Measurements from ENCODE around the gene TOGARAM1. TPM values are rescaled to one million over a fixed set of nuclear protein-coding genes. Genes with fewer than 3 reads are reported as not detected.
A peak's percentile ranks its signal among the peaks of the same experiment; 100 is the strongest.
"Not testable (repeated sequence)": the region's sequence is repeated elsewhere in the genome, so short reads cannot be mapped to it uniquely, and the experiment has no call there.

The TOGARAM1 gene
- total RNA-seq, 2 donors from 2014 or later = 11.0 to 11.5 TPM

GRCh38 chr14:45073231-45073879 lies 111.4 kb downstream of the TOGARAM1 start:
- Mint-ChIP-seq H3K4me1 (ENCODE audit: low read depth in 2 of 2) (no peaks in the 10 kb centered on the region), H3K4me3 (no peak overlapping the region), H3K9me3 (no peaks in the 10 kb centered on the region), H3K36me3 (no peaks in the 10 kb centered on the region), H3K27me3 (no peaks in the 10 kb centered on the region), H3K27ac (no peak overlapping the region)
- no peak for ATAC-seq
- no peak for DNase-seq (ENCODE audit: low spot score)

- no peak overlapping the region for H3K27ac Mint-ChIP-seq
- no peak for ATAC-seq
- no peaks in the 10 kb centered on the region for H3K9me3 Mint-ChIP-seq
- peaks cover 0 to 3% of the 10 kb centered on the region in 2 donors for H3K4me1 Mint-ChIP-seq (ENCODE audit: low read depth in 2 of 2)
- H3K36me3 Mint-ChIP-seq = no peaks in the 10 kb centered on the region
- no peak for DNase-seq (ENCODE audit: low spot score)
- H3K4me3 Mint-ChIP-seq = no peak overlapping the region
- no peaks in the 10 kb centered on the region for H3K27me3 Mint-ChIP-seq
Measured at GRCh38 chr14:45078323-45078722, 116.3 kb downstream of the TOGARAM1 start.

GRCh38 chr14:45080416-45080968 lies 118.5 kb downstream of the TOGARAM1 start:
- peaks cover 8 to 15% of the 10 kb centered on the region in 2 donors for H3K4me1 Mint-ChIP-seq (ENCODE audit: low read depth in 2 of 2)
- not testable (repeated sequence) for H3K4me3 Mint-ChIP-seq; H3K36me3 Mint-ChIP-seq; ATAC-seq; H3K27me3 Mint-ChIP-seq; DNase-seq (ENCODE audit: low spot score); H3K27ac Mint-ChIP-seq; H3K9me3 Mint-ChIP-seq

GRCh38 chr14:45081096-45081495 lies 119.1 kb downstream of the TOGARAM1 start:
- DNase-seq (ENCODE audit: low spot score); H3K9me3 Mint-ChIP-seq; ATAC-seq; H3K27me3 Mint-ChIP-seq; H3K4me3 Mint-ChIP-seq; H3K27ac Mint-ChIP-seq; H3K36me3 Mint-ChIP-seq: not testable (repeated sequence)
- H3K4me1 Mint-ChIP-seq (ENCODE audit: low read depth in 2 of 2) = peaks cover 8 to 20% of the 10 kb centered on the region in 2 donors

GRCh38 chr14:45082420-45082819 lies 120.4 kb downstream of the TOGARAM1 start:
- Mint-ChIP-seq H3K27ac (peak overlapping the region in 1 of 2 donors; percentile 94), H3K9me3 (no peaks in the 10 kb centered on the region), H3K4me3 (peak overlapping the region; percentile 90), H3K36me3 (no peaks in the 10 kb centered on the region), H3K27me3 (no peaks in the 10 kb centered on the region), H3K4me1 (ENCODE audit: low read depth in 2 of 2) (peaks cover 15 to 32% of the 10 kb centered on the region in 2 donors)
- no peak for DNase-seq (ENCODE audit: low spot score)
- no peak for ATAC-seq

GRCh38 chr14:45083617-45083975 lies 121.6 kb downstream of the TOGARAM1 start:
- H3K27ac Mint-ChIP-seq = peak overlapping the region; percentile 91 to 94
- no peaks in the 10 kb centered on the region for H3K9me3 Mint-ChIP-seq
- ATAC-seq (no peak), DNase-seq (ENCODE audit: low spot score) (no peak)
- peaks cover 23 to 41% of the 10 kb centered on the region in 2 donors for H3K4me1 Mint-ChIP-seq (ENCODE audit: low read depth in 2 of 2)
- no peaks in the 10 kb centered on the region for H3K36me3 Mint-ChIP-seq
- H3K27me3 Mint-ChIP-seq = no peaks in the 10 kb centered on the region
- peak overlapping the region; percentile 90 for H3K4me3 Mint-ChIP-seq

GRCh38 chr14:45083976-45084722 lies 122.2 kb downstream of the TOGARAM1 start, which contains the start of gene PRPF39:
Gene PRPF39, plus strand, starts transcription at chr14:45084116. Its CDS starts 11,124 bp downstream, at chr14:45095240.
- Mint-ChIP-seq H3K27me3 (no peaks in the 10 kb centered on the region), H3K27ac (peak within 1 kb of the TSS; percentile 91 to 94), H3K9me3 (no peaks in the 10 kb centered on the region), H3K4me1 (ENCODE audit: low read depth in 2 of 2) (peaks cover 23 to 46% of the 10 kb centered on the region in 2 donors), H3K36me3 (no peaks in the 10 kb centered on the region), H3K4me3 (peak within 1 kb of the TSS; percentile 90)
- peak; percentile 98 for ATAC-seq
- peak; percentile 97 for DNase-seq (ENCODE audit: low spot score)

GRCh38 chr14:45084946-45085346 lies 123.0 kb downstream of the TOGARAM1 start:
- Mint-ChIP-seq H3K4me1 (ENCODE audit: low read depth in 2 of 2) (peaks cover 30 to 53% of the 10 kb centered on the region in 2 donors), H3K27me3 (no peaks in the 10 kb centered on the region), H3K9me3 (no peaks in the 10 kb centered on the region), H3K27ac (peak overlapping the region; percentile 91 to 94), H3K4me3 (peak overlapping the region; percentile 90), H3K36me3 (no peaks in the 10 kb centered on the region)
- no peak for ATAC-seq
- no peak for DNase-seq (ENCODE audit: low spot score)

- H3K4me3 Mint-ChIP-seq = peak overlapping the region; percentile 34
- H3K9me3 Mint-ChIP-seq = no peaks in the 10 kb centered on the region
- no peaks in the 10 kb centered on the region for H3K36me3 Mint-ChIP-seq
- no peaks in the 10 kb centered on the region for H3K27me3 Mint-ChIP-seq
- peak overlapping the region; percentile 9 to 59 for H3K27ac Mint-ChIP-seq
- peaks cover 43 to 64% of the 10 kb centered on the region in 2 donors for H3K4me1 Mint-ChIP-seq (ENCODE audit: low read depth in 2 of 2)
- DNase-seq (ENCODE audit: low spot score) = no peak
- ATAC-seq = peak; percentile 84 to 98
Measured at GRCh38 chr14:45089813-45090212, 127.8 kb downstream of the TOGARAM1 start.

- H3K4me3 Mint-ChIP-seq = no peak overlapping the region
- peaks cover 12% of the 10 kb centered on the region for H3K36me3 Mint-ChIP-seq
- H3K4me1 Mint-ChIP-seq (ENCODE audit: low read depth in 2 of 2) = peaks cover 32 to 46% of the 10 kb centered on the region in 2 donors
Measured at GRCh38 chr14:45091710-45092109, 129.7 kb downstream of the TOGARAM1 start.

GRCh38 chr14:45094275-45094674 lies 132.3 kb downstream of the TOGARAM1 start:
- H3K27me3 Mint-ChIP-seq = no peaks in the 10 kb centered on the region
- peaks cover 27% of the 10 kb centered on the region for H3K36me3 Mint-ChIP-seq
- no peaks in the 10 kb centered on the region for H3K9me3 Mint-ChIP-seq
- ATAC-seq = no peak
- H3K27ac Mint-ChIP-seq = no peak overlapping the region
- H3K4me1 Mint-ChIP-seq (ENCODE audit: low read depth in 2 of 2) = peaks cover 24 to 26% of the 10 kb centered on the region in 2 donors
- no peak for DNase-seq (ENCODE audit: low spot score)
- H3K4me3 Mint-ChIP-seq = no peak overlapping the region

More at GRCh38 chr14:45091710-45092109, 129.7 kb downstream of the TOGARAM1 start:
- ATAC-seq = no peak
- H3K9me3 Mint-ChIP-seq = no peaks in the 10 kb centered on the region
- no peak for DNase-seq (ENCODE audit: low spot score)
- no peaks in the 10 kb centered on the region for H3K27me3 Mint-ChIP-seq
- no peak overlapping the region for H3K27ac Mint-ChIP-seq

GRCh38 chr14:45095143-45095542 lies 133.2 kb downstream of the TOGARAM1 start:
- Mint-ChIP-seq H3K4me3 (no peak overlapping the region), H3K36me3 (peaks cover 27% of the 10 kb centered on the region), H3K27me3 (no peaks in the 10 kb centered on the region), H3K27ac (no peak overlapping the region), H3K9me3 (no peaks in the 10 kb centered on the region), H3K4me1 (ENCODE audit: low read depth in 2 of 2) (peaks cover 17 to 19% of the 10 kb centered on the region in 2 donors)
- ATAC-seq (no peak), DNase-seq (ENCODE audit: low spot score) (no peak)

GRCh38 chr14:45096218-45096617 lies 134.2 kb downstream of the TOGARAM1 start:
- Mint-ChIP-seq H3K4me1 (ENCODE audit: low read depth in 2 of 2) (peaks cover 6 to 10% of the 10 kb centered on the region in 2 donors), H3K36me3 (peaks cover 35% of the 10 kb centered on the region), H3K9me3 (no peaks in the 10 kb centered on the region), H3K27ac (no peak overlapping the region), H3K27me3 (no peaks in the 10 kb centered on the region), H3K4me3 (no peak overlapping the region)
- DNase-seq (ENCODE audit: low spot score) = no peak
- ATAC-seq = no peak

- Mint-ChIP-seq H3K9me3 (no peaks in the 10 kb centered on the region), H3K4me3 (no peak overlapping the region), H3K27ac (no peak overlapping the region), H3K36me3 (peaks cover 17% of the 10 kb centered on the region), H3K27me3 (no peaks in the 10 kb centered on the region), H3K4me1 (ENCODE audit: low read depth in 2 of 2) (no peaks in the 10 kb centered on the region)
- no peak for ATAC-seq
- no peak for DNase-seq (ENCODE audit: low spot score)
Measured at GRCh38 chr14:45103806-45104205, 141.8 kb downstream of the TOGARAM1 start.
